ENCODE results near the gene USP20. TPM values are rescaled to one million over a fixed set of nuclear protein-coding genes. Genes with fewer than 3 reads are reported as not detected.

USP20 gene
- total and polyA plus RNA-seq, 2 donors from 2014 or later, result 22.8 to 28.8 TPM

- DNase-seq (no peak), FAIRE-seq (no peak)
- Histone ChIP-seq H3K4me3 (ENCODE audit: low read length in 3 of 3) (no peak overlapping the region), H3K27me3 (ENCODE audit: control insufficient read depth, insufficient read depth, low read length) (no peaks in the 10 kb centered on the region), H3K4me1 (ENCODE audit: control insufficient read depth in 2 of 3, insufficient read depth in 2 of 3, low read depth in 1 of 3, low read length in 3 of 3) (peaks cover 0 to 5% (median 0%) of the 10 kb centered on the region in 3 donors), H3K9ac (ENCODE audit: low read length in 3 of 3) (no peak overlapping the region), H3K9me3 (ENCODE audit: control insufficient read depth in 2 of 3, insufficient read depth in 1 of 3, low read length in 3 of 3) (no peaks in the 10 kb centered on the region), H3K36me3 (ENCODE audit: control insufficient read depth in 2 of 3, insufficient read depth in 3 of 3, low read length in 3 of 3) (peaks cover under 1 to 41% (median 18%) of the 10 kb centered on the region in 3 donors), H3K27ac (ENCODE audit: low read depth in 2 of 2, low read length in 2 of 2) (no peak overlapping the region)
- TF ChIP-seq CTCF (IDR thresholded peaks at IDR 0.05; ENCODE audit: borderline replicate concordance, extremely low read depth, insufficient read depth), result no peak
- intact Hi-C loops (cut with DNase I), result no loop called here
Observed at GRCh38 chr9:129826759-129827158, 8.5 kb upstream of the USP20 start.

GRCh38 chr9:129828051-129828450 is 7.2 kb upstream of the USP20 start:
- FAIRE-seq, result no peak
- Histone ChIP-seq H3K4me1 (ENCODE audit: control insufficient read depth in 2 of 3, insufficient read depth in 2 of 3, low read depth in 1 of 3, low read length in 3 of 3) (peaks cover 0 to 1% (median 0%) of the 10 kb centered on the region in 3 donors), H3K4me3 (ENCODE audit: low read length in 3 of 3) (no peak overlapping the region), H3K9me3 (ENCODE audit: control insufficient read depth in 2 of 3, insufficient read depth in 1 of 3, low read length in 3 of 3) (no peaks in the 10 kb centered on the region), H3K36me3 (ENCODE audit: control insufficient read depth in 2 of 3, insufficient read depth in 3 of 3, low read length in 3 of 3) (peaks cover 4 to 49% (median 20%) of the 10 kb centered on the region in 3 donors), H3K27me3 (ENCODE audit: control insufficient read depth, insufficient read depth, low read length) (no peaks in the 10 kb centered on the region), H3K27ac (ENCODE audit: low read depth in 2 of 2, low read length in 2 of 2) (no peak overlapping the region), H3K9ac (ENCODE audit: low read length in 3 of 3) (no peak overlapping the region)
- intact Hi-C loops (cut with DNase I), result no loop called here
- DNase-seq, result no peak
- no peak for TF ChIP-seq CTCF (IDR thresholded peaks at IDR 0.05; ENCODE audit: borderline replicate concordance, extremely low read depth, insufficient read depth)

GRCh38 chr9:129828969-129829368 is 6.3 kb upstream of the USP20 start:
- H3K36me3 ChIP-seq (ENCODE audit: control insufficient read depth in 2 of 3, insufficient read depth in 3 of 3, low read length in 3 of 3), result peaks cover 5 to 53% (median 20%) of the 10 kb centered on the region in 3 donors
- H3K9ac ChIP-seq (ENCODE audit: low read length in 3 of 3), result no peak overlapping the region
- H3K4me1 ChIP-seq (ENCODE audit: control insufficient read depth in 2 of 3, insufficient read depth in 2 of 3, low read depth in 1 of 3, low read length in 3 of 3), result peaks cover 0 to 4% (median 0%) of the 10 kb centered on the region in 3 donors
- DNase-seq (no peak), FAIRE-seq (no peak)
- no peak overlapping the region for H3K27ac ChIP-seq (ENCODE audit: low read depth in 2 of 2, low read length in 2 of 2)
- H3K4me3 ChIP-seq (ENCODE audit: low read length in 3 of 3), result no peak overlapping the region
- no peak for TF ChIP-seq CTCF (IDR thresholded peaks at IDR 0.05; ENCODE audit: borderline replicate concordance, extremely low read depth, insufficient read depth)
- intact Hi-C loops (cut with DNase I), result no loop called here
- H3K27me3 ChIP-seq (ENCODE audit: control insufficient read depth, insufficient read depth, low read length), result no peaks in the 10 kb centered on the region
- no peaks in the 10 kb centered on the region for H3K9me3 ChIP-seq (ENCODE audit: control insufficient read depth in 2 of 3, insufficient read depth in 1 of 3, low read length in 3 of 3)

- no peak overlapping the region for H3K9ac ChIP-seq (ENCODE audit: low read length in 3 of 3)
- peaks cover 5 to 47% (median 20%) of the 10 kb centered on the region in 3 donors for H3K36me3 ChIP-seq (ENCODE audit: control insufficient read depth in 2 of 3, insufficient read depth in 3 of 3, low read length in 3 of 3)
- H3K27me3 ChIP-seq (ENCODE audit: control insufficient read depth, insufficient read depth, low read length), result no peaks in the 10 kb centered on the region
- no peak for FAIRE-seq
- H3K4me1 ChIP-seq (ENCODE audit: control insufficient read depth in 2 of 3, insufficient read depth in 2 of 3, low read depth in 1 of 3, low read length in 3 of 3), result peaks cover 0 to 9% (median 4%) of the 10 kb centered on the region in 3 donors
- H3K27ac ChIP-seq (ENCODE audit: low read depth in 2 of 2, low read length in 2 of 2), result no peak overlapping the region
- no peak overlapping the region for H3K4me3 ChIP-seq (ENCODE audit: low read length in 3 of 3)
- intact Hi-C loops (cut with DNase I), result no loop called here
- H3K9me3 ChIP-seq (ENCODE audit: control insufficient read depth in 2 of 3, insufficient read depth in 1 of 3, low read length in 3 of 3), result no peaks in the 10 kb centered on the region
- no peak for TF ChIP-seq CTCF (IDR thresholded peaks at IDR 0.05; ENCODE audit: borderline replicate concordance, extremely low read depth, insufficient read depth)
- DNase-seq, result no peak
Observed at GRCh38 chr9:129832982-129833381, 2.3 kb upstream of the USP20 start.

Measured in kidney (tissue), 14 donors.